Fibroblast of mammary gland (primary cell): ENCODE measurements around the gene FRRS1L.

Source experiments
- DNase-seq: peaks from one replicate; pipeline ENCODE4 v3.0.0-alpha.2; 2010; ENCODE audit warnings: low read depth
- H3K4me3 ChIP-seq: 2 replicates; pipeline ENCODE4 v1.5.1; 2011; ENCODE audit warnings: low read depth, mild to moderate bottlenecking, low read length, moderate library complexity; ENCODE audit not compliant: control insufficient read depth
- CTCF ChIP-seq: conservative IDR thresholded peaks from 2 replicates; pipeline ENCODE4 v1.5.1; 2011; ENCODE audit warnings: low read depth, low read length, inconsistent platforms; ENCODE audit not compliant: control insufficient read depth, insufficient read depth

FRRS1L gene

GRCh38 chr9:109176963-109177362 is 9.9 kb upstream of the FRRS1L start:
- no peak for TF ChIP-seq CTCF
- no peak for DNase-seq
- H3K4me3 ChIP-seq, result no peak overlapping the region

- DNase-seq, result no peak
- H3K4me3 ChIP-seq, result no peak overlapping the region
- no peak for TF ChIP-seq CTCF
These were observed 9.3 kb upstream of the FRRS1L start for GRCh38 chr9:109176386-109176785.

- DNase-seq, result no peak
- TF ChIP-seq CTCF, result no peak
- no peak overlapping the region for H3K4me3 ChIP-seq
These were observed 5.9 kb upstream of the FRRS1L start for GRCh38 chr9:109172935-109173334.

GRCh38 chr9:109171926-109172325 is 4.9 kb upstream of the FRRS1L start:
- peak; percentile 84 for DNase-seq
- no peak overlapping the region for H3K4me3 ChIP-seq
- TF ChIP-seq CTCF, result no peak

GRCh38 chr9:109168170-109168569 is 1.1 kb upstream of the FRRS1L start:
- DNase-seq, result peak; percentile 5
- TF ChIP-seq CTCF, result no peak

GRCh38 chr9:109167716-109168115 is 667 bp upstream of the FRRS1L start:
- H3K4me3 ChIP-seq, result no peak overlapping the region
- no peak for DNase-seq
- TF ChIP-seq CTCF, result no peak

More at GRCh38 chr9:109168170-109168569, 1.1 kb upstream of the FRRS1L start:
- no peak overlapping the region for H3K4me3 ChIP-seq

- no peak for TF ChIP-seq CTCF
- H3K4me3 ChIP-seq, result no peak overlapping the region
- DNase-seq, result no peak
These were observed 778 bp downstream of the FRRS1L start for GRCh38 chr9:109166171-109166770.
